H9 (cell line): ENCODE results near the gene ASXL1. TPM values are rescaled to one million over a fixed set of nuclear protein-coding genes. Genes with fewer than 3 reads are reported as not detected.
A peak's percentile ranks its signal among the peaks of the same experiment; 100 is the strongest.

ENCODE experiments used
- DNase-seq: peaks from one replicate; pipeline ENCODE4 v3.0.0-alpha.2; 2017
- H2AFZ ChIP-seq: one replicate; pipeline ENCODE4 v1.6.1; 2013; ENCODE audit warnings: mild to moderate bottlenecking, low read length, control low read depth, moderate library complexity
- H2AK5ac ChIP-seq: 2 replicates; pipeline ENCODE4 v1.6.1; 2013; ENCODE audit warnings: low read length, control low read depth, mixed read lengths; ENCODE audit not compliant: insufficient read length
- H2BK120ac ChIP-seq: one replicate; pipeline ENCODE4 v1.6.1; 2013; ENCODE audit warnings: low read depth, mild to moderate bottlenecking, low read length, control low read depth, inconsistent platforms; ENCODE audit not compliant: poor library complexity, severe bottlenecking
- H2BK12ac ChIP-seq: 2 replicates; pipeline ENCODE4 v1.6.1; 2013; ENCODE audit warnings: low read length, control low read depth, mixed read lengths, low read depth; ENCODE audit not compliant: insufficient read length
- H2BK15ac ChIP-seq: 2 replicates; pipeline ENCODE4 v1.6.1; 2013; ENCODE audit warnings: low read depth, low read length, control low read depth
- H2BK20ac ChIP-seq: one replicate; pipeline ENCODE4 v1.6.1; 2013; ENCODE audit warnings: low read depth, mild to moderate bottlenecking, low read length, control low read depth, inconsistent platforms; ENCODE audit not compliant: poor library complexity, severe bottlenecking
- H2BK5ac ChIP-seq: 2 replicates; pipeline ENCODE4 v1.6.1; 2013; ENCODE audit warnings: low read length, control low read depth, mixed read lengths; ENCODE audit not compliant: insufficient read length
- H3K14ac ChIP-seq: 2 replicates; pipeline ENCODE4 v1.6.1; 2013; ENCODE audit warnings: low read length, control low read depth; ENCODE audit not compliant: insufficient read depth
- H3K18ac ChIP-seq: 2 replicates; pipeline ENCODE4 v1.6.1; 2013; ENCODE audit warnings: low read depth, mild to moderate bottlenecking, mixed read lengths, low read length, control low read depth; ENCODE audit not compliant: insufficient read length
- H3K23ac ChIP-seq: 2 replicates; pipeline ENCODE4 v1.6.1; 2013; ENCODE audit warnings: low read length, control low read depth, mixed read lengths, low read depth; ENCODE audit not compliant: insufficient read length
- H3K23me2 ChIP-seq: 2 replicates; pipeline ENCODE4 v1.6.1; 2013; ENCODE audit warnings: low read depth, mild to moderate bottlenecking, mixed read lengths, low read length, control low read depth; ENCODE audit not compliant: insufficient read length, poor library complexity, severe bottlenecking
- H3K27ac ChIP-seq: 2 replicates; pipeline ENCODE4 v1.5.1; 2013; ENCODE audit warnings: low read length, control low read depth, mixed read lengths, low read depth; ENCODE audit not compliant: insufficient read length
- H3K27me3 ChIP-seq: 2 replicates; pipeline ENCODE4 v1.6.1; 2013; ENCODE audit warnings: low read length, control low read depth, inconsistent platforms; ENCODE audit not compliant: insufficient read depth
- H3K4ac ChIP-seq: 2 replicates; pipeline ENCODE4 v1.6.1; 2013; ENCODE audit warnings: low read depth, mild to moderate bottlenecking, control low read depth, inconsistent platforms, low read length, moderate library complexity
- H3K4me1 ChIP-seq: 2 replicates; pipeline ENCODE4 v1.6.1; 2013; ENCODE audit warnings: low read length, control low read depth, inconsistent platforms; ENCODE audit not compliant: insufficient read depth
- H3K4me2 ChIP-seq: 2 replicates; pipeline ENCODE4 v1.6.1; 2013; ENCODE audit warnings: low read length, control low read depth, mixed read lengths; ENCODE audit not compliant: insufficient read length, insufficient read depth
- H3K56ac ChIP-seq: 2 replicates; pipeline ENCODE4 v1.6.1; 2013; ENCODE audit warnings: low read depth, mild to moderate bottlenecking, mixed read lengths, low read length, control low read depth; ENCODE audit not compliant: insufficient read length
- H3K79me1 ChIP-seq: 2 replicates; pipeline ENCODE4 v1.6.1; 2013; ENCODE audit warnings: low read depth, mild to moderate bottlenecking, moderate library complexity, low read length, control low read depth, inconsistent platforms; ENCODE audit not compliant: insufficient read depth, poor library complexity, severe bottlenecking
- H3K79me2 ChIP-seq: 2 replicates; pipeline ENCODE4 v1.6.1; 2013; ENCODE audit warnings: low read length, control low read depth, inconsistent platforms; ENCODE audit not compliant: insufficient read depth
- H3K9ac ChIP-seq: 2 replicates; pipeline ENCODE4 v1.6.1; 2013; ENCODE audit warnings: low read length, control low read depth, mixed read lengths; ENCODE audit not compliant: insufficient read length; ENCODE audit errors: extremely low read depth
- H3K9me3 ChIP-seq: one replicate; pipeline ENCODE4 v1.6.1; 2013; ENCODE audit warnings: low read depth, low read length, inconsistent platforms; ENCODE audit not compliant: control insufficient read depth
- H3T11ph ChIP-seq: one replicate; pipeline ENCODE4 v1.6.1; 2013; ENCODE audit warnings: mild to moderate bottlenecking, low read length, control low read depth, inconsistent platforms
- H4K20me1 ChIP-seq: one replicate; pipeline ENCODE4 v1.6.1; 2013; ENCODE audit not compliant: control insufficient read depth, insufficient read length, insufficient read depth
- H4K5ac ChIP-seq: 2 replicates; pipeline ENCODE4 v1.6.1; 2013; ENCODE audit warnings: low read depth, mild to moderate bottlenecking, mixed read lengths, low read length, control low read depth; ENCODE audit not compliant: insufficient read length
- H4K8ac ChIP-seq: replicated peaks from 2 replicates; pipeline ENCODE4 v1.6.1; 2013; ENCODE audit warnings: low read length, control low read depth, mixed read lengths, low read depth; ENCODE audit not compliant: insufficient read length
- H4K91ac ChIP-seq: 2 replicates; pipeline ENCODE4 v1.6.1; 2013; ENCODE audit warnings: low read depth, mild to moderate bottlenecking, moderate library complexity, mixed read lengths, low read length, control low read depth; ENCODE audit not compliant: insufficient read length
- H3K27ac Mint-ChIP-seq, 3 experiments: 2 replicates in 2 of 3; 3 replicates in 1 of 3; pipeline ENCODE4 v1.8.0; 2020 to 2021; ENCODE audit warnings: mixed read lengths in 3 of 3, mild to moderate bottlenecking in 1 of 3, moderate library complexity in 1 of 3
- H3K27me3 Mint-ChIP-seq: 2 replicates; pipeline ENCODE4 v1.8.0; 2021; ENCODE audit warnings: low read depth, mild to moderate bottlenecking, moderate library complexity, mixed read lengths
- H3K36me3 Mint-ChIP-seq, 3 experiments: 2 replicates in 2 of 3; 3 replicates in 1 of 3; pipeline ENCODE4 v1.8.0; 2020 to 2021; ENCODE audit warnings: low read depth in 3 of 3, mixed read lengths in 3 of 3; ENCODE audit not compliant: insufficient read depth in 1 of 3
- H3K4me1 Mint-ChIP-seq, 2 experiments: 2 replicates each; pipeline ENCODE4 v1.8.0; 2020; ENCODE audit warnings: mixed read lengths in 2 of 2
- H3K4me3 Mint-ChIP-seq, 2 experiments: 2 replicates in 1 of 2; 3 replicates in 1 of 2; pipeline ENCODE4 v1.8.0; 2020 to 2021; ENCODE audit warnings: mild to moderate bottlenecking in 2 of 2, mixed read lengths in 2 of 2, moderate library complexity in 1 of 2
- H3K9me3 Mint-ChIP-seq, 2 experiments: 2 replicates in 1 of 2; 3 replicates in 1 of 2; pipeline ENCODE4 v1.8.0; 2020; ENCODE audit warnings: mild to moderate bottlenecking in 2 of 2, mixed read lengths in 2 of 2, moderate library complexity in 1 of 2
- CTCF ChIP-seq: fragments of 200-600 bp; sonication (generic); conservative IDR thresholded peaks from 3 replicates; pipeline ENCODE4 v1.8.0; 2021; ENCODE audit warnings: antibody characterized with exemption, mild to moderate bottlenecking
- WGBS: extraction: QIAGEN DNeasy Blood & Tissue Kit; methylation state at CpG from one replicate; pipeline ENCODE4 v1.1.7; 2013; ENCODE audit warnings: missing lambda C conversion rate, low lambda C conversion rate, mixed read lengths; ENCODE audit not compliant: insufficient read length; ENCODE audit errors: extremely low coverage; 5-methylcytosine and 5-hydroxymethylcytosine counted together
- total RNA-seq: library from RNA; stranded (reverse); gene quantifications from 2 replicates; pipeline ENCODE4 v1.2.1, GENCODE V29; 2021

The ASXL1 gene
- total RNA-seq, 1 experiment from 2014 or later = 39.5 TPM

GRCh38 chr20:32356622-32357374 is 1.3 kb upstream of the ASXL1 start:
- no CpG with 5 or more reads among the region's 13 CpGs for WGBS
- no peak overlapping the region for H2BK20ac ChIP-seq
- no peak overlapping the region for H4K8ac ChIP-seq
- H3K79me1 ChIP-seq = no peaks in the 10 kb centered on the region
- no peaks in the 10 kb centered on the region for H3K4me1 ChIP-seq
- no peak overlapping the region for H3K27ac ChIP-seq
- H3K18ac ChIP-seq = no peak overlapping the region
- Mint-ChIP-seq H3K27ac (no peak overlapping the region; a peak in 1 of 7 replicates), H3K27me3 (peaks cover 83% of the 10 kb centered on the region), H3K9me3 (no peaks in the 10 kb centered on the region; a peak in 1 of 5 replicates), H3K4me3 (peak overlapping the region; percentile 96 to 98), H3K36me3 (peaks cover 0 to 8% (median 3%) of the 10 kb centered on the region in 3 experiments; a peak in 4 of 7 replicates), H3K4me1 (peaks cover 12 to 15% of the 10 kb centered on the region in 2 experiments)
- no peak overlapping the region for H2BK5ac ChIP-seq
- H3K4me2 ChIP-seq = peak overlapping the region; percentile 89
- no peak for TF ChIP-seq CTCF
- H2BK120ac ChIP-seq = no peak overlapping the region
- H3K23me2 ChIP-seq = peaks cover 6% of the 10 kb centered on the region
- no peak for DNase-seq
- no peak overlapping the region for H3T11ph ChIP-seq
- no peak overlapping the region for H3K9ac ChIP-seq
- H3K9me3 ChIP-seq = no peaks in the 10 kb centered on the region
- H2AFZ ChIP-seq = no peak overlapping the region
- no peak overlapping the region for H4K5ac ChIP-seq
- no peak overlapping the region for H4K91ac ChIP-seq
- no peak overlapping the region for H2AK5ac ChIP-seq
- no peak overlapping the region for H3K14ac ChIP-seq
- no peak overlapping the region for H2BK12ac ChIP-seq
- no peak overlapping the region for H2BK15ac ChIP-seq
- H3K23ac ChIP-seq = no peak overlapping the region
- no peak overlapping the region for H3K4ac ChIP-seq
- H3K56ac ChIP-seq = no peak overlapping the region
- H3K27me3 ChIP-seq = peaks cover 19% of the 10 kb centered on the region; the same call in 1 of the 2 replicates
- H4K20me1 ChIP-seq = no peaks in the 10 kb centered on the region
- H3K79me2 ChIP-seq = no peaks in the 10 kb centered on the region
